ENCODE results near the gene CBX1. TPM values are rescaled to one million over a fixed set of nuclear protein-coding genes. Genes with fewer than 3 reads are reported as not detected.
A peak's percentile ranks its signal among the peaks of the same experiment; 100 is the strongest.

Gene CBX1
- total RNA-seq = 23.4 and 27.7 TPM in 2 replicates

GRCh38 chr17:48101012-48101720 lies at the start of gene CBX1:
CBX1 (minus strand) TSS chr17:48101478; CDS start chr17:48077004, 24,474 bp downstream.

DNA sequence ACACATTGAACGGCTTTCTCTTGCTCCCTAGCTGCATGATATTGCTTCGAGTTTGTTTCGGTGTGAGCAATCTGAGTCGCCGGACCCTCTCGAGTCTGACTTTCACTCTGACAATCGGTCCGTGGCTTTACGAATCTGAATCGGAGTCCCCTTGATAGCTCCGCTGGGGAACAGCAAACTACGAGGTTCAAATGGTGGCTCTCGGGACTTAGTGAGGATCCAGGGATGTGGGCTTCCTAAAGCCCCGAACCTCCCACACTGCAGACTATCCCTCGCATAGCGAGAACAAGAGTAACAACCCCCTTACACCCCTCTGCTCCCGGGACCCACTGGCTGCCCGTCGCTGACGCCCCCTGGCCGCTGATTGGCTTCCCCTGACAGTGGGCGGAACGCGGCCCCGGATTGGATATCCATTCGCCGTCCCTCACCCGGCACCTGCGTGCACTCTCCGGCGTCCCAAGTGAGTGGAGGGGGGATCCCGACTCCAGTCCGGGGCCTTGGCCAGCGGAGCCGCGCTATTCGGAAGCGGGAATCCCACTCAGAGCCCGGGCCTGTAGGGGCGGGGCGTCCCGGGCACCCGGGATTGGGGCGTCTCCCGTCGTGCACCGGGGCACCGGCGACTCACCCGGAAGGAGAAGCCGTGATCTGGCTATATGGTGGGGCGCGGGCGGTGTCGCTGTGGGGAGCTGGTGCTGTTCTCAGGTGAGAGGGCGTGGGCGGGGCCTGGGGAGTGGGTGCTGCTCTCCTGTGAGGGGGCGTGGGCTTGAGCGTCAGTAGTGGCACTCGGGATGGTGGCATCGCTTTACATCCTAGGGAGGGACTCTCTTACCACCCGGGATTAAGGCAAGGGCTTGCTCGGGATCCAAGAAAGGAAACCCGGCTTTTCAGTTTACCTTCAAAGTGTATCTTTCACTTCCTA lies 6.1 kb upstream of the CBX1 start, which contains the start of gene SNX11:
SNX11 (plus strand) TSS at position 630 of the 919 bp plus-strand sequence. CDS start 4,278 bp downstream, outside the sequence.

DNA sequence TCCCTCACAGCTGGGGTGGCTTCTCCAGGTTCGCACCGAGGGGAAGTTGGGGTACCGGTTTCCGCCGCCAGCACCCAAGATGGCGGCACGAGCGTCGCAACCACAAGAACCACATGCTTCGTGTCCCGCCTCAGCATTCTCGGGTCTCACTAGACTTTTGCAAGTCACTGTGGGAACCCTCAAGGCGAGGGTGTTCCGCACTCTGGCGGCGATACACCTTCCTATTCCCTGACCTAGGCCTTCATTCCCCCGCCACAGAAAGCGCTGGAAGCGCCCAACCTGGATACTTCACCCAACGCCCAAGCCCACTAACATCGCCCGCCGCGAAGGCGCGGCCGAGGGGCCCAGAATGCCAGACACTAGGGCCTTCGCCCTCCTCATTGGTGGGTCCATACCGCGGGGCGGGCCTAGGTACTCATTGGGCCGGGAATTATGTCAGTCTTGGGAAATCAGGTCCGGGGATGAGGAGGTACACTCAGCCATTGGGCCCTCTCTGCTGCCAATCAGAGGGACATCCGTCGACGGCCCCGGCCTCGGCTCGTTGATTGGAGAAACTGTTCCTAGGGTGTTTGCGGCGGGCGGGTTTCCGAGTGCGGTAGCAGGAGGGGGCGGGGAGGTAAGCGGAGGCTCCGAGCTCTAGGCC lies 53.4 kb downstream of the CBX1 start, which contains the start of gene NFE2L1:
NFE2L1 (plus strand) TSS at position 619 of the 643 bp plus-strand sequence. CDS start 2,760 bp downstream, outside the sequence.

GRCh38 chr17:48037036-48037837 lies 64.0 kb downstream of the CBX1 start, which contains the start of gene COPZ2:
COPZ2 (minus strand) TSS chr17:48037797; CDS start chr17:48037777, 20 bp downstream.

Small RNA genes lying within 50 kb of the gene (small RNA-seq; reads per million reads assigned to genes)
- gene AC004477.2 = not detected
- gene MIR152 = 2,237 reads per million, percentile 100 among the genes with 10 or more reads in this experiment
- not detected for gene RNU6-1201P

Other genes starting within 250 kb of the CBX1 start
- 2.8 and 3.3 TPM in 2 replicates for gene SP2, start 205.2 kb downstream of the CBX1 start, total RNA-seq
- 40.6 and 49.8 TPM in 2 replicates for gene PNPO, start 159.9 kb downstream of the CBX1 start, total RNA-seq
- gene PRR15L, start 143.6 kb downstream of the CBX1 start, total RNA-seq = not detected in 2 replicates
- gene CDK5RAP3, start 130.4 kb downstream of the CBX1 start, total RNA-seq = 64.2 and 67.0 TPM in 2 replicates
- gene COPZ2, start 63.7 kb downstream of the CBX1 start, total RNA-seq = 64.1 and 95.6 TPM in 2 replicates
- 143 and 150 TPM in 2 replicates for gene NFE2L1, start 53.1 kb downstream of the CBX1 start, total RNA-seq
- 13.0 and 16.2 TPM in 2 replicates for gene SNX11, start 6.3 kb upstream of the CBX1 start, total RNA-seq

All from hair follicle dermal papilla cell (primary cell).